Activated CD4-positive, alpha-beta T cell treated with anti-CD3 and anti-CD28 coated beads, Interleukin-2, Interleukin-4, amounts not matched to agents 100 ng/mL and 50 ng/mL, durations not matched to agents 16 hours and 8 hours (primary cell): ENCODE results near the gene MLKL.
"Not testable (repeated sequence)": the region's sequence is repeated elsewhere in the genome, so short reads cannot be mapped to it uniquely, and the experiment has no call there.

Experiments
- DNase-seq: peaks from one replicate; pipeline ENCODE4 v3.0.0-alpha.2; 2020; ENCODE audit warnings: low spot score

MLKL gene

DNA sequence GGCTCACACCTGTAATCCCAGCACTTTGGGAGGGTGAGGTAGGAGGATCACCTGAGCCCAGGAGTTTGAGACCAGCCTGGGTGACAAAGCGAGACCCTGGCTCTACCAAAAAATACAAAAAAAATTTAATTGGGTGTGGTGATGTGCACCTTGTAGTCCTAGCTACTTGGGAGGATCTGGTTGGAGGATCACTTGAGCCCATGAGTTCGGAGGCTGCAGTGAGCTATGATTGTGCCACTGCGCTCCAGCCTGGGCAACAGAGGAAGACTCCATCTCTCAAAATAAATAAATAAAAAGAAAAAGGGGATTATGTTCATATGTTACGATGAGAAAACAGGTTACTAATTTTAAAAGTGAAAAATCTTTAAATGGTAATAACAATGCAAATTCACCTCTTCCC is 996 bp downstream of the MLKL start:
- DNase-seq, result peak; percentile 8

DNA sequence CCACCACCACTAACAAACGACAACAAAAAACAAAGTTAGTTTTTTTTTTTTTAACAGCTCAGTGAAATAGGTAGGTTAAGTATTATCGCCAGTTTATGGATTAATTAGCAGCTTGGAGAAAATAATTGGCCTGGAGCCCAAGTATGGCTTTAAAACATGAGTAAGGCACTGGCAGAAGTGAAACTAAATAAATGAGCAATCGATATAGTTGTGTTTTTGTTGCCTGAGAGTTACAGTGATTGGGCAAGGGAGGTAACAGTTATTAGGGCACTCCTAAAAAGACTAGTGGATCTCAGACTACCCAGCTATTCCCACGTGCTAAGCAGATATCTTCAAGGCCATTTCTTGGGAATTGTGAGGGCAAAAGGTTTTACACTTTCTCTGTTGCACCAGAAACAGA is 2.4 kb downstream of the MLKL start:
- DNase-seq, result peak; percentile 48

DNA sequence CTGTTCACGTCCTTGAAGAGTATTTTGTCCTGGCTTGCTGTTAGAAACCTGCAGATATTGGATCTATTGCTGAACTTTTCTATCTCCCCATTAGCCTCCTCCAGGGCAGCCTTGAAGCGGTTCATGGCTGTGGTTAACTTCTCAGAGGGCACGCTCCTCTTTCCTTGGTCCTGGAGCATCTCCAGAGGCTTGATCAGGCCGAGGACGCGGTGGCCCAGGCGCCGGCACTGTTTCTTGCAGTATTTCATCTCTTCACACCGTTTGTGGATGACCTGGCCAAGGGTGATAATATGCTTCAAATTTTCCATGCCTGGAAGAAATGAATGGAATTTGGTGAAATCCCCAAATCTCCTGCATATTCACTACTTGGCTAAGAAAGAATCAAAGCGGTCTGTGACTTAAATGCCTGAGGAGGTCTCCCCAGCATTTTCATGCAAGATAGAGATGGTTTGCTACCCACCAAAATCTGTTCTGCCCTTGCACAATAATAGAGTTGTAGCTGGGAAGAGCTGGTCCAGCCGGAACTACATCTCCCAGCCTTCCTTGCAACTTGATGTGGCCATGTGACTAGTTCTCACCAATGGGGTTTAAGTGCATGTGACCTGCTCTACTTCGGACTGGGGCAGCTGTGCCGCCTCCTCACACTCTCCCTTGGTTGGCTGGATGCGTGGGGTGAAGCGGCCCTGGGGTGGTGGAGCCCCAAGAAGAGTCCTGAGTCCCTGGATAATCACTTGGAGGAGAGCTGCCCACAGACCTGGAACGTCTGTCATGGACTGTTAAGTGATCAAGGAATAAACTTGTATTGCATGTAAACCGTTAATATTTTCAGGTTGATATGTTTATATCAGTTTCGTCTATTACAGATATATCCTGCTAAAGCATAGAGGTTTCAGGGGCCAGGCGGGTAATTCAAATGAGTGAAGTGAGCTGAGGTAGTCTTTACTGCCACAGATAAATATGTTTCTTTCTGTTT is 4.9 kb downstream of the MLKL start:
- peak; percentile 88 for DNase-seq

DNA sequence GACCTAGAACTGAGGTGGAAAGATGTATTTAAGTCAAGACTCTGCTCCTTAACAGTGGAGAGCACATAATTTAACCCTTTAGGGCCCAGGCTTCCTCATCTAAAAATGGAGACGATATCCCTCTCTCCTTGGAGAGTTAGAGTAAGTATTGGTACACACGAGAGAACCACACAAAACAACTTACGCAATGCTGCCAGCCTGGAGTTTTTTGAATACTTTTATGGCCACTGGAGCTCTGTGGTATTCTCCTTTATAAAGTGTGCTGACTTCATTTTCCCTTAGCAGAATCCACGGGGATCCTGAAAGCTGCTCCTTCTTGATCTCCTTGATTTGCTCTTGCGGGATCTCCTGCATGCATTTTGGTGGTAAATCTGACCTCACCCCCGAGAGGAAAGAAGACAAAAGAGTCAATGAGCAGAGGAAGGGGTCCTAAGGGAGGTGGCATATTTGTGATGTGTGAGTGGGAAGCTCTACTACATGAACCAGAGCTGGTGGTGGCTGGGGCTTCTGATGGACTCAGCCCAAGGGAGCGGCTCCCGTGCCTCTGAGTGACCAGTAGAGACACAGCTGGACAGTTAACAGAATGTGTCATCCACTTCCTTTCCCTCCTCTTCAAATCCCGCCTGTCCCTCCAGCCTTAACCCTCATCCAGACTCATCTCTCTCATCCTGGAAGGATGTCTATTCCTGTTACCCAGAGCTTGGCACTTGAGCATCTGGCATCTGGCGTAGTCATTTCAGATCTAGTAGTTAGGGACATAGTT is 9.4 kb downstream of the MLKL start:
- no peak for DNase-seq

DNA sequence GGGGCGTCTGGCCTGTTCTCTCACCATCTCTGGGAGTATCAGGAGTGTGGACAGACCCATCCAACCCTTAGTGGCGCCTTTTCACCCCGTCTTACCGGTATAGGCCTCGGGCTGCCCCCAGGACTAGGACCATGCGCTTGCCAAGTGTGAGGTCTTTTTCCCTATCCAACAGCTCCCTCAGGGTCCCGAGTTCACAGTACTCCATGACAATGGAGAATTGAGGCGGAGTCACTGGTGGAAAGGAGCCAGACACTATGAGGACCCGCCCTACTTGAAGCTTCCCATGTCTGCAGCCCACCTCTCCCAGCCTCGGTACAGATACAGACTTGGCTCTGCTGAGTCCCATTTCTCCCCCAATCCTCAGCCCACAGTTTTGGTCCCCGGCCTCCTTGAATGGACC is 18.1 kb downstream of the MLKL start:
- DNase-seq, result no peak

DNA sequence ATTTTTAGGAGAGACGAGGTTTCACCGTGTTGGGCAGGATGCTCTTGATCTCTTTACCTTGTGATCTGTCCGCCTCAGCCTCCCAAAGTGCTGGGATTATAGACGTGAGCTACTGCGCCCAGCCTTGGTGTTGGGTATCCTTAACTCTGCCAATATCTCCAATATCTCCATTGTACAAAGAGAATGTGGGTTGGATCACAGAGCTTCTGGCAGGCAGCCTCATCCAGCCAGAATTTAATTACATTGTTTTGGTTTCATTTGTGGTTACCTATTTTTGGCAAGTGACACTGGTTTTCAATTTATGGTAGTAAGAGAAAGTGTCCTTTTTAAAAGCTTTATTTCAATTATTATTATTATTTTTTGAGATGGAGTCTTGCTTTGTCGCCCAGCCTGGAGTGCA is 20.0 kb downstream of the MLKL start:
- DNase-seq, result no peak

DNA sequence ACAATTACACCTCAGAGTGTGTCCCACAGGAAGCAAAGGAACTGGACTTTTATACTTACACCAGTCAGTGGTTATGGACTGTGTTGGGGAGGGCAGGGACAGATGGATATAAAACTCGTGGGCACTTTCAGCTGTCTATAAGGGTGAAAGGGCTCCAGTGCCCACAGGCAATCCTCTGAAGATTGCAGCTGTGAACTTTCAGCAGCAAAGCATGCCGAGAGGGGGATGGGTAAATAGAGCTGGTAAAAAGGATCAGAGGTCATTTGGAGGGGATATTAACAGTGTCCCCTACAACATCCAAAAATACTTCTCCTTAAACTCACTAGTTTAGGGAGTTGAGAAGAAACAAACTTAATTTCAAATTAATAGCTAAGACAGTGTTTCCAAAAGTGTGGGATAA is 20.7 kb downstream of the MLKL start:
- DNase-seq, result no peak

DNA sequence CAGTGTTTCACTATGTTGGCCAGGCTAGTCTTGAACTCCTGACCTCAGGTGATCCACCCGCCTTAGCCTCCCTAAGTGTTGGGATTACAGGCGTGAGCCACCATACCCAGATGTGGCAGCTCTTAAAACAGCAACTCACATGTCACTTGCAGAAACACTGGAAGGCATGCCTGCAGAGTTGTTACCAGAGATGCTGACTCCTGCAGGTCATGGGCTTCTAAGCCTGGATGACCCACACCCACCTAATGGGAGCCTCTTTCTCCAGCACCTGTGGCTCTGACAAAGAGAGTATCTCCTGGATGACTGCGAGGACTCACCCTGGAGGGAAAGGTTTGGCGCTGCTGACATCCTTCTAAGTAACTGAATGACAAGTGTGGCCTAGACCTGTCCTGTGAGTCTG is 22.8 kb downstream of the MLKL start:
- DNase-seq, result no peak

DNA sequence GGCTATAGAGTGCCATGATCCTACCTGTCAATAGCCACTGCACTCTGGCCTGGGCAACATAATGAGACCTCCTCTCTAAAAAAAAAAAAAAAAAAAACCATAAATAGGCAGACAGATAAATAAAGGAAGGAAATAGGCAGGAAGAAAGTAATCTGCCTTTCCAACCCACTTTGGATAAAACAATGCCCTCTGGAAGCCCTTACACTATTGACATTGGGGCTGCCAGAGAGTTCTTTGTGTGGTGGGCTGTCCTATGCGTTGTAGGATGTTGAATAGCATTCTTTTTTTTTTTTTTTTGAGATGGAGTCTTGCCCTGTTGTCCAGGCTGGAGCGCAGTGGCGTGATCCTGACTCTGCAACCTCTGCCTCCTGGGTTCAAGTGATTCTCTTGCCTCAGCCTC is 26.8 kb downstream of the MLKL start:
- no peak for DNase-seq

DNA sequence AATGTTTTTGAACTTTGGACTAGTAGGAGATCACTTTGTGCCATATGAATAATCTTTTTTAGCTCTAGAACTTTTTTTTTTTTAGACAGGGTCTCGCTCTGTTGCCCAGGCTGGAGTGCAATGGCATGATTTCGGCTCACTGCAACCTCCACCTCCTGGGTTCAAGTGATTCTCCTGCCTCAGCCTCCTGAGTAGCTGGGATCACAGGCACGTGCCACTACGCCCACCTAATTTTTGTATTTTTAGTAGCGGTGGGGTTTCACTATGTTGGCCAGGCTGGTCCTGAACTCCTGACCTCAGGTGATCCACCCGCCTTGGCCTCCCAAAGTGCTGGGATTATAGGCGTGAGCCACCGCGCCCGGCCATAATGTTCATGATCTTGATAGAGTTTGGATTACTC is 31.8 kb downstream of the MLKL start:
- DNase-seq, result not testable (repeated sequence)

DNA sequence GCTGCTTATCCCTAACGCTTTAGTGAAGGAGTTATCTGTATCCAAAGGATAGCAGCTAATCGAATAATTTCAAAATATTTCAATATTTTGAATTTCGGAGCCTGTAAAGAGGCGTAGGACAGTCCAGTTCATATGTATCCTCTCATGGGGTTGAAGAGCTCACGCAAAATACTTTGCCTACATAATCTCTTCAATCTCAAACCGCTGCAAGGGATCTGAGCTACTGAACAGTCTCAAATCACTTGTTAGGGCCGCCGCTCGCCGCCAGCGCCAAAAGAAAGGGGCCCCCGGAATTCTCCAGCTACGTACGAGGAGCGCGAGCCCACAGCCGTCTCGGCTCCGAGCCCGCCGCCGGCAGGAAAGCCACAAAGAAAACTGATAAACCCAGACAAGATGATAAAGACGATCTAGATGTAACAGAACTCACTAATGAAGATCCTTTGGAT is 33.4 kb downstream of the MLKL start:
- peak; percentile 33 for DNase-seq

DNA sequence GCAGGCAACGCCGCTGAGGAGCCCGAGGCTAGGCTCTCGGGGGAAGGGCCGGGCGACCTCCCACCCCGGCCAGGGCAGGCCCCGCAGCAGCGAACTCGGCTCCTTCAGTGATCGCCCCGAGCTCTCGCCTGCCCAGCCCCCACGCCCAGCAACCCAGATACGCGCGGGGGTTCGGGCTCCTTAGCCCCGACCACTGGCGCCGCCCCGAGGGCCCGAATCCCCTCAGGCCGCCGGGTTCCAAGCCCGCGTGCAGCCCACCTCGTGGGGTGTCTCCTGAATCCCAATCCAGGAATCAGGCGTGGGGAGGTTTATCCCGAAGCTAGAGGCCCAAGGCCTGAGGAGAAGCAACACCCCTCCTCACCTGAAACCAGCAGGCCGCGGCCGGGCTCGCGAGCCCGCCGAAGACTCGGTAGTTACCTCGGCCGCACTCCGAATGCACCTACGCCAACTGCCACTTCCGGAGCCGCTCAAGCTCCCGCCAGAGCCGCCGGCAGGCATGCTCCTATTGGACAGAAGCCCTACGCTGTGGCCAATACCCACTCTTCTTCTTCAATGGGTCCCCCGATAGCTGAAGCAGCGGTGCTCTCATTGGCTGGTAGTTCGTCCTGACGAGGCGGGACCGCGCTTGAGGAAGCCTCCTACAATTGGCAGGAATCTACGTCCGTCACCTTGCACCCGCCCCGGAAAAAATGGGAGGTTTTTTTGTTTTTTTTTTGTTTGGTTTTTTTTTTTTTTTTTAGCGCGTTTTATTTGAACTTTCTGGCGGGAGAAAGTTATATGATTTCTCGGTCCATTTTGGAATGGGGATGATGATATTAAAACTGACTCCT is 34.0 kb downstream of the MLKL start, which contains the start of gene RFWD3:
Gene RFWD3 (minus strand): TSS at position 453 of the 830 bp plus-strand sequence. CDS start 5,428 bp downstream, outside the sequence.
- DNase-seq, result peak; percentile 99

DNA sequence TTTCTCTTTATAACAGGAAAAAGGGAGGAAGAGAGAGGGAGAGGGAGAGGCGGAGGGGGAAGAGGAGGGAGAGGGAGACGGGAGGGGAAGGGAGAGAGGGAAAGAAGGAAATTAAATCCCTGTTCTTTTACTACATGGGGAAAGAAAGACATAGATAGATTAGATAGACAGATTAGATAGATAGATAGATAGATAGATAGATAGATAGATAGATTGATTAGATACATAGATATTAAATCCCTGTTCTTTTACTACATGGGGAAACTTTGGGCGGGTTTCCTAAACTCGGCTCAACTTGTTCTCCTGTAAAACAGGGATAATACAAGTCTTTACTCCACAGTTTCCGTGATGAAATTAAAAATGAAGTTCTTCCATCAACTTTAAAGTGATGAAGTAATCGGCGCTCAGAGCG is 34.6 kb downstream of the MLKL start:
- no peak for DNase-seq

DNA sequence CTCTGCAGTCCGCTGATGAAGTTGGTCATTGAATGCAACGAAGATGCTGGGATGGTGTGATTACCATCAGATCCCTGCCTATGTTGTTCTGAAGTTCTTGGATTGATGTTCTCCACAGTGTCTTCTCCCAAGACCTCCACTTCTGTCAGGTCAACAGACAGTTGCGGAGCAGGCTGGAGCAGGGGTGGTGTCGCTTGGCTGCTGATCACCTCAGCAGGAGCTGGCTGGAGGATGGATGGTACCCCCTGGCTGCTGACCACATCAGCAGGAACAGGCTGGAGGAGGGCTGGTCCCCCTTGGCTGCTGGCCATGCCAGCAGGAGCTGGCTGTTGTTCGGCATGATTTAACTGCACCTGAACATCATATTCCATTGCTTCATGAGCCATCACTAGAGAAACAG is 39.6 kb downstream of the MLKL start:
- DNase-seq, result no peak

DNA sequence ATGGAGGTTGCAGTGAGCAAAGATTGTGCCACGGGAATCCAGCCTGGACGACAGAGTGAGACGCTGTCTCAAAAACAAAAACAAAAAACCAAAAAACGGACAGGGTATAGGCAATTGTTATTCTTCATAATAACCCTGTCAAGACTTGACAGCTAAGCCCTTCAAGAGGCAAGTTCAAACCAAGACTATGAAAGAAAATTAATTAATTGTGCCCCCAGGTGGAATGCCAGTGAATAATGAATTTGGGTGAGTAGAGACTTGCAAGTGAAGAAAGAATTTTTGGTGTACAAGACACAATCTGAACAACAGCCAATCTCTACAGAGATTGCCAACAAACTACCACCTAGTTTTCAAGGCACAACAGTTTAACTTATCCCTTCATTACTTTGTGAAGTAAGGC is 40.3 kb downstream of the MLKL start:
- no peak for DNase-seq

DNA sequence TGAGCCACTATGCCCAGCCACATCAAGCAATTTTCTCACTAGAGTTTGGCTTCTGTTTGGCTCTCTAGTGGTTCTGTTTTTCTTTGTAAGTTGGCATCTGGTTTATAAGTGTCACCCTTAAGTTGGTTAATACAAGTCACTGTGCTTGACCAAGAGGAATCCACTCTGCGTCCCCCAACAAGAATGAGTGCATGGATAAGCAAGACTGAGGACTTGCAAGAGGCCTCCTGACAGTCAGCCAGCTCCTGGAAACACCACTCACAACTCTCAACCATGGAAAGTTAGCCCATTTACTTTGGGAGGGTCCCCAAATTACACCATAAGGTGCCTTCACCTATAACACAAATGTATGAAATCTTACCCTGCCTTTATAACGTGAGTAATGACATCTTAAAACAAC is 41.6 kb downstream of the MLKL start:
- DNase-seq, result no peak

DNA sequence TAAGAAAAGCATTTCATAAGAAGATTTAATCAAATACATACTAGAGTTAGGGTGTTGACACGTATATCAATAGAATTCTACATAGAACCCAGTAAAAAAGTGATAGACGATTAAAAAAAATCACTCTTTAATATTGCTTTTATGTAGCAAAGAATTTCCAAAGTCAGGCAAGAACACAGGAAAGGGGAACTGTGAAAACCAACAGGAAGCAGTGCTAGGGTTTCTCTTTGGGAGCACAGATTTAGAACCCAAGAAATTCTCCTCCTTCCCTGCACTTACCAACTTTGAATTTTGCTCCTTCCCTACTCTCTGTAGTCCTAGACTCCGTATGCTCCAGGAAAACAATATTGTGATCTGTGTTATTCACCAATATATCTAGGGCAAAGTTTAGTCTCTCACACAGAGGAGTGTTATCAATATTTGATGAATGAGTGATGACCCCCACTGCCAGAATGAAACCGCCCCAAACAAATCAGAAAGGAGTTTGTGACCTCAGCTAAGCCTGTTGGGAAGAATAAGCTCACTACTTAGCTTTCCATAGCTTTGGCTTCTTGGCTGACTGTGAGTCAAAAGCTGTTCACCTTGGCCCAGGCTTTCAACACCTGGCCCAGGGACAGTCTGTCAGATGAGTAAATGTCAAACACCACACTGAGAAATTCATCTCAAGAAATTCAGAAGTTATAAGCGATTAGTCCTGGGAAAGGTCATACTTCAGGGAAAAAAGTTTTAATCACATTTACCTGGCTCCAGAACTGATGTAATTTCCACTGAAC is 42.6 kb downstream of the MLKL start:
- no peak for DNase-seq

DNA sequence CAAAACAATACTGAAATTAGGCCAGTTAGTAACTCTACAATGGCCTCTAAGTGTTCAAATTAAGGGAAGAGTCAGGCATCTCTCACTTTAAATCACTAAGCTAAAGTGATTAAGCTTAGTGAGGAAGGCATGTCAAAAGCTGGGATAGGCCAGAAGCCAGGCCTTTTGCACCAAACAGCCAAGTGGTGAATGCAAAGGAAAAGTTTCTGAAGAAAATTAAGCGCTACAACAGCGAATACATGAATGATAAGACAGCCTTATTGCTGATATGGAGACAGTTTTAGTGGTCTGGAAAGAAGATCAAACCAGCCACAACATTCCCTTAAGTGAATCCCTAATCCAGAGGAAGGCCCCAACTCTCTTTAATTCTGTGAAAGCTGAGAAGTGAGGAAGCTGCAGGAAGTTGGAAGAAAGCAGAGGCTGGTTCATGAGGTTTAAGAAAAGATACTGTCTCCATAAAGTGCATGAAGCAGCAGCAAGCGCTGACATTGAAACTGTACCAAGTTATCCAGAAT is 46.1 kb downstream of the MLKL start:
- DNase-seq, result no peak

DNA sequence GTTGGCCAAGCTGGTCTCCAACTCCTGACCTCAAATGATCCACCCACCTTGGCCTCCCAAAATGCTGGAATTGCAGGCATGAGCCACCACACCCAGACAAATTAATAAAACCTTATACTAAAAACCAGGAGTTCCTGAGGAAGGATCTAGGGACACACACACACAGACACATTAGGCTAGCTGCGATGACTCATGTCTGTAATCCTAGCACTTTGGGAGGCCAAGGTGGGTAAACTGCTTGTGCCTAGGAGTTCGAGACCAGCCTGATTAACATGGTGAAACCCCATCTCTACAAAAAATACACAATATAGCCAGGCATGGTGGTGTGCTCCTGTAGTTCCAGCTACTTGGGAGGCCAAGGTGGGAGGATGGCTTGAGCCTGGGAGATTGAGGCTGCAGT is 47.8 kb downstream of the MLKL start:
- DNase-seq, result not testable (repeated sequence)

DNA sequence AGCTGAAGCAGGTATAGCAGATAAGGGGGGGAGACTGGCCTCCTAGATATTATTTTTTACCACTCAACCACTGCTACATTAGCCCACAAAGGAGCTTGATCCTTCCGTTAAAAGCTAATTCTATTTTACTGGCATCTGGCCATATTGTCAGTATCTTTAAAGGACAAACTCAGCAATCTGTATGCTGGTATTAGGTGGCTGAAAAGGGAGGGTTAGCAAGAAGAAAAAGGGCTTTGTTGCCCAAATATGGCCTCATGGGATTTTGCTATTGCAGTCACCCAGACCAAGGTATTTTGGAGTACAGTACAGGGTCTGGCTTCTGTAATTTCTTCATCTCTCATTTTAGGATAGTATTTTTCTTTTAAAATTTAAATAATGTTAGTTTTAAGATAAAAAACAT is 48.4 kb downstream of the MLKL start:
- DNase-seq, result no peak

DNA sequence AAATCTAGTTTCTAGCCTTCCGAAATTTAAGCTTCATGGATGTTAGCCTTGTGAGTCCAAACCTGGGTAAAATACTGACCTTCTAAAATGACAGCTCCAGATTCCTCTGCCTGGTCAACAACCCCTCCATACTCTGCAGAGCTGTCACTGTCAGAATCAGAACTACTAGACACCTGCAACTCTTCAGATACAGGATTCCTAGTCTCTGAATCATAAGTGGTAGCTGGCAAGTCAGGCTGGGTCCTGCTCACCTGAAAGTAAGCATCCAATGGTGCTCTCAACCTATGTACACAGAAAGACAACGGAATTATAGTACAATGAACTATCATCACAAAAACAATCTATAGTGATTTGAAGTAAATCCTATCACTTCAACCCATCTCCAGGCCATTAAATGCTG is 48.8 kb downstream of the MLKL start:
- no peak for DNase-seq
